Neural cell (in vitro differentiated cells): Measurements from ENCODE around the gene TMEM81.

ENCODE experiments used
- MXI1 ChIP-seq: fragments of 450-650 bp; conservative IDR thresholded peaks from 2 replicates; pipeline ENCODE4 v1.6.1; 2014; ENCODE audit warnings: antibody characterized with exemption, mild to moderate bottlenecking; ENCODE audit not compliant: poor library complexity, severe bottlenecking
- POLR2AphosphoS5 ChIP-seq: IDR thresholded peaks from 2 replicates; pipeline ENCODE4 v1.6.1; 2012
- TF ChIP-seq, protein P1 (sequence below): fragments of 450-650 bp; IDR thresholded peaks from 2 replicates; pipeline ENCODE4 v1.5.1; 2014; ENCODE audit warnings: antibody characterized with exemption, mild to moderate bottlenecking, moderate library complexity; ENCODE audit not compliant: poor library complexity, severe bottlenecking
- TF ChIP-seq, protein P2 (sequence below): IDR thresholded peaks from 2 replicates; pipeline ENCODE4 v1.6.1; 2012; ENCODE audit warnings: borderline replicate concordance

GRCh38 chr1:205044741-205045140 is 39.5 kb downstream of the TMEM81 start:
- TF ChIP-seq, protein P1, sequence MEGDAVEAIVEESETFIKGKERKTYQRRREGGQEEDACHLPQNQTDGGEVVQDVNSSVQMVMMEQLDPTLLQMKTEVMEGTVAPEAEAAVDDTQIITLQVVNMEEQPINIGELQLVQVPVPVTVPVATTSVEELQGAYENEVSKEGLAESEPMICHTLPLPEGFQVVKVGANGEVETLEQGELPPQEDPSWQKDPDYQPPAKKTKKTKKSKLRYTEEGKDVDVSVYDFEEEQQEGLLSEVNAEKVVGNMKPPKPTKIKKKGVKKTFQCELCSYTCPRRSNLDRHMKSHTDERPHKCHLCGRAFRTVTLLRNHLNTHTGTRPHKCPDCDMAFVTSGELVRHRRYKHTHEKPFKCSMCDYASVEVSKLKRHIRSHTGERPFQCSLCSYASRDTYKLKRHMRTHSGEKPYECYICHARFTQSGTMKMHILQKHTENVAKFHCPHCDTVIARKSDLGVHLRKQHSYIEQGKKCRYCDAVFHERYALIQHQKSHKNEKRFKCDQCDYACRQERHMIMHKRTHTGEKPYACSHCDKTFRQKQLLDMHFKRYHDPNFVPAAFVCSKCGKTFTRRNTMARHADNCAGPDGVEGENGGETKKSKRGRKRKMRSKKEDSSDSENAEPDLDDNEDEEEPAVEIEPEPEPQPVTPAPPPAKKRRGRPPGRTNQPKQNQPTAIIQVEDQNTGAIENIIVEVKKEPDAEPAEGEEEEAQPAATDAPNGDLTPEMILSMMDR, result no peak
- TF ChIP-seq MXI1 (no peak), POLR2AphosphoS5 (no peak)
- TF ChIP-seq, protein P2, sequence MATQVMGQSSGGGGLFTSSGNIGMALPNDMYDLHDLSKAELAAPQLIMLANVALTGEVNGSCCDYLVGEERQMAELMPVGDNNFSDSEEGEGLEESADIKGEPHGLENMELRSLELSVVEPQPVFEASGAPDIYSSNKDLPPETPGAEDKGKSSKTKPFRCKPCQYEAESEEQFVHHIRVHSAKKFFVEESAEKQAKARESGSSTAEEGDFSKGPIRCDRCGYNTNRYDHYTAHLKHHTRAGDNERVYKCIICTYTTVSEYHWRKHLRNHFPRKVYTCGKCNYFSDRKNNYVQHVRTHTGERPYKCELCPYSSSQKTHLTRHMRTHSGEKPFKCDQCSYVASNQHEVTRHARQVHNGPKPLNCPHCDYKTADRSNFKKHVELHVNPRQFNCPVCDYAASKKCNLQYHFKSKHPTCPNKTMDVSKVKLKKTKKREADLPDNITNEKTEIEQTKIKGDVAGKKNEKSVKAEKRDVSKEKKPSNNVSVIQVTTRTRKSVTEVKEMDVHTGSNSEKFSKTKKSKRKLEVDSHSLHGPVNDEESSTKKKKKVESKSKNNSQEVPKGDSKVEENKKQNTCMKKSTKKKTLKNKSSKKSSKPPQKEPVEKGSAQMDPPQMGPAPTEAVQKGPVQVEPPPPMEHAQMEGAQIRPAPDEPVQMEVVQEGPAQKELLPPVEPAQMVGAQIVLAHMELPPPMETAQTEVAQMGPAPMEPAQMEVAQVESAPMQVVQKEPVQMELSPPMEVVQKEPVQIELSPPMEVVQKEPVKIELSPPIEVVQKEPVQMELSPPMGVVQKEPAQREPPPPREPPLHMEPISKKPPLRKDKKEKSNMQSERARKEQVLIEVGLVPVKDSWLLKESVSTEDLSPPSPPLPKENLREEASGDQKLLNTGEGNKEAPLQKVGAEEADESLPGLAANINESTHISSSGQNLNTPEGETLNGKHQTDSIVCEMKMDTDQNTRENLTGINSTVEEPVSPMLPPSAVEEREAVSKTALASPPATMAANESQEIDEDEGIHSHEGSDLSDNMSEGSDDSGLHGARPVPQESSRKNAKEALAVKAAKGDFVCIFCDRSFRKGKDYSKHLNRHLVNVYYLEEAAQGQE, result no peak
